HG03095 (cell line): ENCODE results near the gene GLYR1.
A peak's percentile ranks its signal among the peaks of the same experiment; 100 is the strongest.
"Not testable (repeated sequence)": the region's sequence is repeated elsewhere in the genome, so short reads cannot be mapped to it uniquely, and the experiment has no call there.

Experiments
- ATAC-seq: cut with Tn5 transposase; IDR thresholded peaks from one replicate; pipeline ENCODE4 v1.9.1; 2021; ENCODE audit warnings: moderate library complexity; ENCODE audit not compliant: unreplicated experiment

GLYR1 gene

GRCh38 chr16:4790261-4790660, 56.8 kb downstream of the GLYR1 start:
- ATAC-seq: no peak

- no peak for ATAC-seq
Observed at GRCh38 chr16:4788910-4789309, 58.2 kb downstream of the GLYR1 start.

- no peak for ATAC-seq
Observed at GRCh38 chr16:4788489-4788889, 58.6 kb downstream of the GLYR1 start.

- no peak for ATAC-seq
Observed at GRCh38 chr16:4787627-4788482, 59.2 kb downstream of the GLYR1 start, which contains the start of gene SEPTIN12. Gene SEPTIN12, minus strand, starts transcription at chr16:4788345. Its CDS starts 700 bp downstream, at chr16:4787645.

GRCh38 chr16:4787068-4787467, 60.0 kb downstream of the GLYR1 start:
- no peak for ATAC-seq

GRCh38 chr16:4785758-4786433, 61.2 kb downstream of the GLYR1 start:
- ATAC-seq: no peak

GRCh38 chr16:4784444-4784987, 62.6 kb downstream of the GLYR1 start:
- not testable (repeated sequence) for ATAC-seq

- no peak for ATAC-seq
Observed at GRCh38 chr16:4783951-4784336, 63.1 kb downstream of the GLYR1 start.

- ATAC-seq: no peak
Observed at GRCh38 chr16:4783251-4783950, 63.7 kb downstream of the GLYR1 start.

- no peak for ATAC-seq
Observed at GRCh38 chr16:4780235-4780634, 66.9 kb downstream of the GLYR1 start.

GRCh38 chr16:4778050-4778392, 69.1 kb downstream of the GLYR1 start:
- ATAC-seq: no peak

- no peak for ATAC-seq
Observed at GRCh38 chr16:4777339-4778049, 69.6 kb downstream of the GLYR1 start.

- no peak for ATAC-seq
Observed at GRCh38 chr16:4776141-4776705, 70.9 kb downstream of the GLYR1 start.

- no peak for ATAC-seq
Observed at GRCh38 chr16:4775005-4775404, 72.1 kb downstream of the GLYR1 start.

GRCh38 chr16:4772351-4772750, 74.7 kb downstream of the GLYR1 start:
- no peak for ATAC-seq

- no peak for ATAC-seq
Observed at GRCh38 chr16:4771646-4772045, 75.4 kb downstream of the GLYR1 start.

- no peak for ATAC-seq
Observed at GRCh38 chr16:4769306-4769638, 77.8 kb downstream of the GLYR1 start.

- peak; percentile 71 for ATAC-seq
Observed at GRCh38 chr16:4768549-4769305, 78.4 kb downstream of the GLYR1 start.

- ATAC-seq: peak; percentile 5
Observed at GRCh38 chr16:4767872-4768548, 79.1 kb downstream of the GLYR1 start.
